DOHH2 (cell line): ENCODE measurements around the gene RAB23.

Experiments used
- H3F3A ChIP-seq: fragments of 200-600 bp; sonication (generic), shearing (Covaris generic); 2 replicates; pipeline ENCODE4 v1.6.0; 2016; ENCODE audit warnings: antibody characterized with exemption, mild to moderate bottlenecking; ENCODE audit not compliant: control insufficient read depth, insufficient read depth
- H3K27ac ChIP-seq: fragments of 200-600 bp; sonication (generic); 2 replicates; pipeline ENCODE4 v1.5.1; 2014; ENCODE audit warnings: low read depth, mild to moderate bottlenecking, low read length, moderate library complexity
- H3K27me3 ChIP-seq: fragments of 200-600 bp; sonication (generic); 2 replicates; pipeline ENCODE4 v1.6.1; 2014; ENCODE audit warnings: mild to moderate bottlenecking, low read length, mixed read lengths; ENCODE audit not compliant: control insufficient read depth
- H3K36me3 ChIP-seq: fragments of 200-600 bp; sonication (generic); 2 replicates; pipeline ENCODE4 v1.6.1; 2014; ENCODE audit warnings: mild to moderate bottlenecking, low read length, moderate library complexity, mixed read lengths; ENCODE audit not compliant: control insufficient read depth
- H3K4me1 ChIP-seq: fragments of 200-600 bp; sonication (generic); 2 replicates; pipeline ENCODE4 v1.6.1; 2014; ENCODE audit warnings: mild to moderate bottlenecking, low read length, mixed read lengths; ENCODE audit not compliant: control insufficient read depth
- H3K4me2 ChIP-seq: fragments of 200-600 bp; sonication (generic); 2 replicates; pipeline ENCODE4 v1.6.0; 2014; ENCODE audit warnings: mild to moderate bottlenecking, low read length, moderate library complexity
- H3K4me3 ChIP-seq: fragments of 200-600 bp; sonication (generic); 2 replicates; pipeline ENCODE4 v1.5.1; 2014; ENCODE audit warnings: mild to moderate bottlenecking, low read length, mixed read lengths
- H3K79me2 ChIP-seq: fragments of 200-600 bp; sonication (generic); 2 replicates; pipeline ENCODE4 v1.6.1; 2014; ENCODE audit warnings: mild to moderate bottlenecking, low read length, mixed read lengths; ENCODE audit not compliant: control insufficient read depth
- H3K9me2 ChIP-seq: fragments of 200-600 bp; sonication (generic); replicated peaks from 2 replicates; pipeline ENCODE4 v1.6.1; 2014; ENCODE audit warnings: mild to moderate bottlenecking, low read length, mixed read lengths; ENCODE audit not compliant: control insufficient read depth
- H3K9me3 ChIP-seq: fragments of 200-600 bp; sonication (generic); 2 replicates; pipeline ENCODE4 v1.6.1; 2014; ENCODE audit warnings: antibody characterized with exemption, low read length, mixed read lengths; ENCODE audit not compliant: control insufficient read depth, insufficient read depth
- H4K20me1 ChIP-seq: fragments of 200-600 bp; sonication (generic); 2 replicates; pipeline ENCODE4 v1.6.0; 2014; ENCODE audit warnings: low read depth, mild to moderate bottlenecking, antibody characterized with exemption, low read length, moderate library complexity; ENCODE audit not compliant: control insufficient read depth, insufficient read depth
- EZH2phosphoT487 ChIP-seq: fragments of 200-600 bp; sonication (generic); IDR thresholded peaks from 2 replicates; pipeline ENCODE4 v1.6.1; 2017; ENCODE audit warnings: borderline replicate concordance, mild to moderate bottlenecking, antibody characterized with exemption, low read length, moderate library complexity, mixed read lengths
- TF ChIP-seq, protein P1 (sequence below): fragments of 200-600 bp; sonication (generic); IDR thresholded peaks from one replicate; pipeline ENCODE4 v1.5.1; 2014; ENCODE audit warnings: antibody characterized with exemption, mild to moderate bottlenecking, low read depth, low read length; ENCODE audit not compliant: poor library complexity, severe bottlenecking

The RAB23 gene

DNA sequence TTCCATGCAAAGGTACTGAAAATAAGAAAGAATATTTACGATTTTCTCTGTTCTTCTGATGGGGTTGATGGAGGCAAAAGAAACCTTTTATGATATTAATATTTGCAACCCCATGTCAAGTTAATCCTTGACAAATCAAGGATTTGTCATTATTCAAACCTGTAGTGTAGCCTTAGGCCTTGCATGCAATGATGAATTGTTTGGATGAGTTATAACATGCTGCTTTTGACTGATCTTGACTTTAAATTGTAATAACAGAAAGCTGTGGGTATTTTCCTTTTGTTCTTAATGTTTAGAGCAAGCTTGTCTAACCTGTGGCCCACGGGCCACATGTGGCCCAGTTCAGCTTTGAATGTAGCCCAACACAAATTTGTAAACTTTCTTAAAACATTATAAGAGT is 63.0 kb downstream of the RAB23 start:
- no peak overlapping the region for H3K4me3 ChIP-seq
- H3K27ac ChIP-seq: no peak overlapping the region
- no peaks in the 10 kb centered on the region for H3F3A ChIP-seq
- H3K9me2 ChIP-seq: no peaks in the 10 kb centered on the region
- no peaks in the 10 kb centered on the region for H3K79me2 ChIP-seq
- no peaks in the 10 kb centered on the region for H3K9me3 ChIP-seq
- H3K36me3 ChIP-seq: peaks cover 14% of the 10 kb centered on the region
- no peak for TF ChIP-seq EZH2phosphoT487
- TF ChIP-seq, protein P1, sequence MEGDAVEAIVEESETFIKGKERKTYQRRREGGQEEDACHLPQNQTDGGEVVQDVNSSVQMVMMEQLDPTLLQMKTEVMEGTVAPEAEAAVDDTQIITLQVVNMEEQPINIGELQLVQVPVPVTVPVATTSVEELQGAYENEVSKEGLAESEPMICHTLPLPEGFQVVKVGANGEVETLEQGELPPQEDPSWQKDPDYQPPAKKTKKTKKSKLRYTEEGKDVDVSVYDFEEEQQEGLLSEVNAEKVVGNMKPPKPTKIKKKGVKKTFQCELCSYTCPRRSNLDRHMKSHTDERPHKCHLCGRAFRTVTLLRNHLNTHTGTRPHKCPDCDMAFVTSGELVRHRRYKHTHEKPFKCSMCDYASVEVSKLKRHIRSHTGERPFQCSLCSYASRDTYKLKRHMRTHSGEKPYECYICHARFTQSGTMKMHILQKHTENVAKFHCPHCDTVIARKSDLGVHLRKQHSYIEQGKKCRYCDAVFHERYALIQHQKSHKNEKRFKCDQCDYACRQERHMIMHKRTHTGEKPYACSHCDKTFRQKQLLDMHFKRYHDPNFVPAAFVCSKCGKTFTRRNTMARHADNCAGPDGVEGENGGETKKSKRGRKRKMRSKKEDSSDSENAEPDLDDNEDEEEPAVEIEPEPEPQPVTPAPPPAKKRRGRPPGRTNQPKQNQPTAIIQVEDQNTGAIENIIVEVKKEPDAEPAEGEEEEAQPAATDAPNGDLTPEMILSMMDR: no peak
- no peaks in the 10 kb centered on the region for H3K27me3 ChIP-seq
- no peak overlapping the region for H3K4me2 ChIP-seq
- no peaks in the 10 kb centered on the region for H3K4me1 ChIP-seq
- H4K20me1 ChIP-seq: no peaks in the 10 kb centered on the region

GRCh38 chr6:57158658-57159057 is 63.4 kb downstream of the RAB23 start:
- Histone ChIP-seq H3K79me2 (no peaks in the 10 kb centered on the region), H3K27ac (no peak overlapping the region), H3F3A (no peaks in the 10 kb centered on the region), H3K27me3 (no peaks in the 10 kb centered on the region), H3K36me3 (peaks cover 17% of the 10 kb centered on the region), H3K4me2 (no peak overlapping the region), H3K9me2 (no peaks in the 10 kb centered on the region), H4K20me1 (no peaks in the 10 kb centered on the region), H3K4me1 (no peaks in the 10 kb centered on the region), H3K9me3 (no peaks in the 10 kb centered on the region), H3K4me3 (no peak overlapping the region)
- TF ChIP-seq EZH2phosphoT487: no peak
- TF ChIP-seq, protein P1: no peak

DNA sequence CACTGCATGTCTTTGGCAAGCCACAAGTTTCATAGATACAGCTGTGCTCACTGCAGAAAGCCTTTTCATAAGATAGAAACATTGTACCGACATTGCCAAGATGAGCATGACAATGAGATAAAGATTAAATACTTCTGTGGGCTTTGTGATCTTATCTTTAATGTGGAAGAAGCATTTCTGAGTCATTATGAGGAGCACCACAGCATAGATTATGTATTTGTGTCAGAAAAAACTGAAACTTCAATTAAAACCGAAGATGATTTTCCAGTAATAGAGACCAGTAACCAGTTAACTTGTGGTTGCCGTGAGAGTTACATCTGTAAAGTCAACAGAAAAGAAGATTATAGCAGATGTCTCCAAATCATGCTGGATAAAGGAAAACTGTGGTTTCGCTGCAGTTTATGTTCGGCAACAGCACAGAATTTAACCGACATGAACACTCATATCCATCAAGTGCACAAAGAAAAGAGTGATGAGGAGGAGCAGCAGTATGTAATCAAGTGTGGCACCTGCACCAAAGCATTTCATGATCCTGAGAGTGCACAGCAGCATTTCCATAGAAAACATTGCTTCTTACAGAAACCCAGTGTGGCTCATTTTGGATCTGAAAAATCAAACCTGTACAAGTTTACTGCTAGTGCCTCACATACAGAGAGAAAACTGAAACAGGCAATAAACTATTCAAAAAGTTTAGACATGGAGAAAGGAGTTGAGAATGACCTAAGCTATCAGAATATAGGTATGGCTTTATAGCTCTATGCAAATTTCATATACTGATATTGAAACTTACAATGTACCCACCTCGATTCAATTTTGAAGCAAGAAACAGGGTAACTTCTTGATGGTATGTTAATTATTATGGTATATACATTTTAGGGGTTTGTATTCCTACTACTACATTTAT is 73.9 kb downstream of the RAB23 start:
- H3K36me3 ChIP-seq: peaks cover 42% of the 10 kb centered on the region

More for the DNA sequence above, 73.9 kb downstream of the RAB23 start:
- H4K20me1 ChIP-seq: no peaks in the 10 kb centered on the region
- H3F3A ChIP-seq: no peaks in the 10 kb centered on the region
- no peak for TF ChIP-seq EZH2phosphoT487
- TF ChIP-seq, protein P1: no peak
- no peak overlapping the region for H3K4me3 ChIP-seq
- no peak overlapping the region for H3K4me2 ChIP-seq
- H3K4me1 ChIP-seq: no peaks in the 10 kb centered on the region
- H3K27me3 ChIP-seq: no peaks in the 10 kb centered on the region
- no peaks in the 10 kb centered on the region for H3K9me3 ChIP-seq
- H3K9me2 ChIP-seq: no peaks in the 10 kb centered on the region
- H3K27ac ChIP-seq: no peak overlapping the region
- H3K79me2 ChIP-seq: no peaks in the 10 kb centered on the region
